Endothelial cell of umbilical vein (primary cell): Measurements from ENCODE around the gene VEPH1. TPM values are rescaled to one million over a fixed set of nuclear protein-coding genes. Genes with fewer than 3 reads are reported as not detected.

ENCODE experiments used
- BruUV-seq: library from RNA; stranded (reverse); fragments of 400-500 nt; replicated peaks from 2 replicates; lab custom pipeline; 2021; lab: Mats Ljungman, UMichigan
- CTCF ChIA-PET: fragments of 300-600, 350-600 bp; sonication (Branson Sonifier 250); formaldehyde crosslinking; loops from one replicate; lab custom pipeline; 2021; ENCODE audit warnings: antibody characterized with exemption, inconsistent platforms; lab: Charles Lee
- POLR2A ChIA-PET: fragments of 300-600, 350-600 bp; sonication (Branson Sonifier 250); formaldehyde crosslinking; loops from one replicate; lab custom pipeline; 2021; ENCODE audit warnings: antibody characterized with exemption, inconsistent platforms; lab: Charles Lee
- DNase-seq: peaks from one replicate; pipeline ENCODE4 v3.0.0-alpha.2; 2011; ENCODE audit warnings: low read depth, low spot score
- FAIRE-seq: peaks from 2 replicates; lab custom pipeline; 2011; peaks lifted over from hg19 to GRCh38; lab: Jason Lieb, UNC
- H2AFZ ChIP-seq: 2 replicates; pipeline ENCODE4 v1.6.0; 2012; ENCODE audit warnings: low read depth, low read length, control low read depth, inconsistent platforms
- H3K27ac ChIP-seq: 2 replicates; pipeline ENCODE4 v1.5.1; 2011; ENCODE audit warnings: low read depth, mild to moderate bottlenecking, control low read depth, low read length, moderate library complexity; ENCODE audit not compliant: insufficient read depth
- H3K27me3 ChIP-seq, 2 experiments: 2 replicates each; pipeline versions ENCODE4 v1.6.0 to v1.6.1; 2011; ENCODE audit warnings: low read length in 2 of 2, mixed read lengths in 1 of 2; ENCODE audit not compliant: control insufficient read depth in 2 of 2, insufficient read depth in 2 of 2
- H3K36me3 ChIP-seq, 2 experiments: 2 replicates in 1 of 2; 3 replicates in 1 of 2; pipeline ENCODE4 v1.5.1; 2011; ENCODE audit warnings: low read length in 2 of 2, mild to moderate bottlenecking in 1 of 2, moderate library complexity in 1 of 2; ENCODE audit not compliant: control insufficient read depth in 2 of 2, insufficient read depth in 2 of 2; ENCODE audit errors: extremely low read depth in 1 of 2
- H3K4me1 ChIP-seq: 3 replicates; pipeline ENCODE4 v1.5.1; 2011; ENCODE audit warnings: mild to moderate bottlenecking, low read length; ENCODE audit not compliant: control insufficient read depth, insufficient read depth; ENCODE audit errors: extremely low read depth
- H3K4me2 ChIP-seq: 2 replicates; pipeline ENCODE4 v1.6.1; 2011; ENCODE audit warnings: low read length, control low read depth, mixed read lengths; ENCODE audit not compliant: insufficient read depth
- H3K4me3 ChIP-seq, 3 experiments: fragments of 200-600 bp in 1 of 3; sonication (generic), shearing (Covaris generic) in 1 of 3; replicated peaks in 1 of 3; 2 replicates each; pipeline ENCODE4 v1.5.1; 2011 to 2016; ENCODE audit warnings: control low read depth in 3 of 3, low read length in 3 of 3, mild to moderate bottlenecking in 2 of 3, inconsistent platforms in 1 of 3, low read depth in 1 of 3, moderate library complexity in 1 of 3; ENCODE audit not compliant: insufficient read depth in 1 of 3
- H3K79me2 ChIP-seq: 2 replicates; pipeline ENCODE4 v1.6.0; 2012; ENCODE audit warnings: low read length, inconsistent platforms; ENCODE audit not compliant: control insufficient read depth, insufficient read depth
- H3K9ac ChIP-seq: replicated peaks from 2 replicates; pipeline ENCODE3; 2011; ENCODE audit warnings: low read length, control low read depth; ENCODE audit not compliant: insufficient read depth; ENCODE audit errors: extremely low read depth
- H3K9me1 ChIP-seq: replicated peaks from 3 replicates; pipeline ENCODE4 v1.6.0; 2011; ENCODE audit warnings: mild to moderate bottlenecking, low read length; ENCODE audit not compliant: control insufficient read depth, insufficient read depth; ENCODE audit errors: extremely low read depth
- H3K9me3 ChIP-seq: replicated peaks from 2 replicates; pipeline ENCODE4 v1.5.1; 2012; ENCODE audit warnings: low read length, inconsistent platforms; ENCODE audit not compliant: control insufficient read depth, insufficient read depth
- H4K20me1 ChIP-seq: replicated peaks from 2 replicates; pipeline ENCODE3; 2011; ENCODE audit warnings: mild to moderate bottlenecking, low read length; ENCODE audit not compliant: control insufficient read depth, insufficient read depth; ENCODE audit errors: extremely low read depth
- CTCF ChIP-seq, 2 donors: IDR thresholded peaks; 1 replicate in 1 of 2; 2 replicates in 1 of 2; pipeline ENCODE4 v1.5.1; 2011; ENCODE audit warnings: low read length in 2 of 2, mild to moderate bottlenecking in 2 of 2, moderate library complexity in 2 of 2, control low read depth in 1 of 2, inconsistent platforms in 1 of 2, low read depth in 1 of 2; ENCODE audit not compliant: insufficient read depth in 1 of 2; ENCODE audit errors: extremely low read depth in 1 of 2
- FOS ChIP-seq: IDR thresholded peaks from 2 replicates; pipeline ENCODE4 v1.6.1; 2011; ENCODE audit warnings: mild to moderate bottlenecking, low read length, moderate library complexity, borderline replicate concordance; ENCODE audit not compliant: insufficient read depth
- GATA2 ChIP-seq: IDR thresholded peaks from 2 replicates; pipeline ENCODE4 v1.7.0; 2011; ENCODE audit warnings: low read depth, mild to moderate bottlenecking, moderate library complexity, mixed read lengths, low read length; ENCODE audit not compliant: insufficient read length, insufficient read depth
- JUN ChIP-seq: IDR thresholded peaks from 2 replicates; pipeline ENCODE4 v1.6.1; 2011; ENCODE audit warnings: borderline replicate concordance, low read depth; ENCODE audit not compliant: insufficient read length, insufficient read depth
- MAX ChIP-seq: IDR thresholded peaks from 2 replicates; pipeline ENCODE4 v1.6.1; 2011; ENCODE audit not compliant: insufficient read depth, insufficient read length
- MYC ChIP-seq: IDR thresholded peaks from one replicate; pipeline ENCODE4 v1.6.1; 2011; ENCODE audit warnings: mild to moderate bottlenecking, low read depth, low read length
- POLR2A ChIP-seq: IDR thresholded peaks from 2 replicates; pipeline ENCODE4 v1.6.1; 2012; ENCODE audit warnings: low read depth, mild to moderate bottlenecking, control low read depth, low read length
- POLR2AphosphoS5 ChIP-seq: IDR thresholded peaks from 2 replicates; pipeline ENCODE4 v1.6.1; 2012; ENCODE audit warnings: low read depth, mild to moderate bottlenecking, control low read depth, low read length, moderate library complexity; ENCODE audit not compliant: insufficient read depth
- dilution Hi-C: fragments of 300-500 bp; cut with MboI; formaldehyde crosslinking; loops from one replicate; pipeline ENCODE4 v1.15.0; 2019; ENCODE audit warnings: low sequenced_read_pairs; ENCODE audit not compliant: extremely low pct_ligation_motif_present
- intact Hi-C: fragments of 100-400 bp; cut with micrococcal nuclease; formaldehyde crosslinking; loops from one replicate; pipeline ENCODE4 v1.10.0; 2022
- polyA plus RNA-seq, 4 experiments: library from polyadenylated mRNA; depleted of rRNA in 3 of 4; stranded (reverse) in 3 of 4; unstranded in 1 of 4; fragments of >200 nt; gene quantifications; 2 replicates each; pipeline versions ENCODE4 v1.2.1 to v1.2.3, GENCODE V29; 2011 to 2012; ENCODE audit warnings: missing spikeins in 1 of 4
- total RNA-seq: library from RNA; stranded (reverse); gene quantifications from 2 replicates; pipeline ENCODE4 v1.2.3, GENCODE V29; 2021

VEPH1 gene
- total and polyA plus RNA-seq, 2 donors (not counting 3 experiments of a cell fraction or from before 2014, with no cell fraction given) = 42.9 to 136 TPM

- TF ChIP-seq CTCF (IDR thresholded peaks at IDR 0.05; ENCODE audit: extremely low read depth in 1 of 2, insufficient read depth in 1 of 2, low read depth in 1 of 2, low read length in 2 of 2) (no peak), MYC (no peak), POLR2A (no peak), GATA2 (no peak), POLR2AphosphoS5 (no peak), JUN (no peak), MAX (no peak), FOS (no peak)
- no peak overlapping the region for H3K27ac ChIP-seq
- no peaks in the 10 kb centered on the region for H3K9me1 ChIP-seq
- no peak overlapping the region for H3K9ac ChIP-seq
- ChIA-PET POLR2A (no interaction called here), CTCF (interaction anchor here (1.3 to 2.3 kb wide), 3 partner anchors 8 to 123 kb away, joined by 3 to 11 read pairs (median 5); no protein-coding TSS in a partner anchor)
- FAIRE-seq (no peak), DNase-seq (no peak)
- dilution Hi-C loops (no loop called here), intact Hi-C loops (no loop called here)
- H3K79me2 ChIP-seq = no peaks in the 10 kb centered on the region
- no peaks in the 10 kb centered on the region for H3K4me1 ChIP-seq
- H3K36me3 ChIP-seq = no peaks in the 10 kb centered on the region
- BruUV-seq = no TSS peak
- H4K20me1 ChIP-seq = no peaks in the 10 kb centered on the region
- H3K9me3 ChIP-seq = no peaks in the 10 kb centered on the region
- H2AFZ ChIP-seq = no peak overlapping the region
- H3K4me3 ChIP-seq = no peak overlapping the region
- no peak overlapping the region for H3K4me2 ChIP-seq
- H3K27me3 ChIP-seq = no peaks in the 10 kb centered on the region
Observed at GRCh38 chr3:157232141-157232540, 271.1 kb downstream of the VEPH1 start.
